NCI-H460 (cell line): Measurements from ENCODE around the gene TBC1D24. TPM values are rescaled to one million over a fixed set of nuclear protein-coding genes. Genes with fewer than 3 reads are reported as not detected.
"Not testable (repeated sequence)": the region's sequence is repeated elsewhere in the genome, so short reads cannot be mapped to it uniquely, and the experiment has no call there.

ENCODE experiments used
- DNase-seq: peaks from one replicate; pipeline ENCODE4 v3.0.0-alpha.2; 2016; ENCODE audit warnings: low read depth; ENCODE audit errors: extremely low read depth
- total RNA-seq: library from RNA; depleted of rRNA; stranded (reverse); fragments of >200 nt; shearing (Covaris generic); gene quantifications from 2 replicates; pipeline ENCODE4 v1.2.3, GENCODE V29; 2014

The TBC1D24 gene
- total RNA-seq, 1 experiment from 2014 or later = 9.4 TPM

GRCh38 chr16:2468233-2468724, 6.6 kb upstream of the TBC1D24 start:
- DNase-seq = peak; percentile 25

GRCh38 chr16:2468725-2469398, 6.1 kb upstream of the TBC1D24 start:
- DNase-seq = no peak

- no peak for DNase-seq
Measured at GRCh38 chr16:2469399-2470233, 5.3 kb upstream of the TBC1D24 start.

GRCh38 chr16:2470234-2470601, 4.7 kb upstream of the TBC1D24 start:
- no peak for DNase-seq

GRCh38 chr16:2470603-2471015, 4.3 kb upstream of the TBC1D24 start:
- no peak for DNase-seq

- DNase-seq = no peak
Measured at GRCh38 chr16:2471016-2471652, 3.8 kb upstream of the TBC1D24 start, which contains the start of gene NTN3. NTN3 (plus strand) TSS chr16:2471297; CDS start chr16:2471702, 405 bp downstream.

GRCh38 chr16:2471653-2472487, 3.1 kb upstream of the TBC1D24 start:
- no peak for DNase-seq

- DNase-seq = no peak
Measured at GRCh38 chr16:2472488-2472864, 2.5 kb upstream of the TBC1D24 start.

GRCh38 chr16:2472885-2473445, 2.0 kb upstream of the TBC1D24 start:
- DNase-seq = no peak

- no peak for DNase-seq
Measured at GRCh38 chr16:2473446-2473926, 1.4 kb upstream of the TBC1D24 start.

GRCh38 chr16:2473999-2474876, 689 bp upstream of the TBC1D24 start:
- peak; percentile 38 for DNase-seq

GRCh38 chr16:2475413-2476344, 752 bp downstream of the TBC1D24 start:
- no peak for DNase-seq

GRCh38 chr16:2476345-2476720, 1.4 kb downstream of the TBC1D24 start:
- no peak for DNase-seq

GRCh38 chr16:2476741-2477140, 1.8 kb downstream of the TBC1D24 start:
- DNase-seq = no peak

GRCh38 chr16:2477327-2477726, 2.4 kb downstream of the TBC1D24 start:
- no peak for DNase-seq

GRCh38 chr16:2478279-2478678, 3.4 kb downstream of the TBC1D24 start:
- DNase-seq = no peak

- not testable (repeated sequence) for DNase-seq
Measured at GRCh38 chr16:2479996-2480395, 5.1 kb downstream of the TBC1D24 start.

- DNase-seq = no peak
Measured at GRCh38 chr16:2480948-2481347, 6.0 kb downstream of the TBC1D24 start.
